RKO (cell line): Measurements from ENCODE around the gene OR6P1.
A peak's percentile ranks its signal among the peaks of the same experiment; 100 is the strongest.

Experiments used
- DNase-seq: peaks from one replicate; pipeline ENCODE4 v3.0.0-alpha.2; 2016; ENCODE audit warnings: low spot score

The OR6P1 gene

GRCh38 chr1:158570480-158570879, at the start of gene OR6P1:
Gene OR6P1 (minus strand): TSS chr1:158570580. CDS start chr1:158563604, 6,976 bp downstream.
- no peak for DNase-seq

- DNase-seq: no peak
Measured at GRCh38 chr1:158613764-158614163, 43.4 kb upstream of the OR6P1 start.

GRCh38 chr1:158611916-158612315, 41.5 kb upstream of the OR6P1 start:
- DNase-seq: no peak

GRCh38 chr1:158607296-158607695, 36.9 kb upstream of the OR6P1 start:
- DNase-seq: no peak

GRCh38 chr1:158604968-158605367, 34.6 kb upstream of the OR6P1 start, which contains the start of gene OR10Z1:
Gene OR10Z1 (plus strand): TSS chr1:158605268. CDS start chr1:158606439, 1,171 bp downstream.
- no peak for DNase-seq

- DNase-seq: no peak
Measured at GRCh38 chr1:158600735-158601134, 30.4 kb upstream of the OR6P1 start.

- no peak for DNase-seq
Measured at GRCh38 chr1:158586942-158587341, 16.6 kb upstream of the OR6P1 start.

GRCh38 chr1:158583962-158584361, 13.6 kb upstream of the OR6P1 start:
- no peak for DNase-seq

GRCh38 chr1:158579733-158580132, 9.4 kb upstream of the OR6P1 start, which contains the start of gene OR10X1:
Gene OR10X1 (minus strand): TSS chr1:158579899. CDS start chr1:158579899, 0 bp downstream.
- no peak for DNase-seq

GRCh38 chr1:158577561-158577960, 7.2 kb upstream of the OR6P1 start:
- DNase-seq: no peak

- no peak for DNase-seq
Measured at GRCh38 chr1:158572226-158572625, 1.8 kb upstream of the OR6P1 start.

GRCh38 chr1:158564608-158565007, 5.8 kb downstream of the OR6P1 start:
- no peak for DNase-seq

GRCh38 chr1:158563853-158564252, 6.5 kb downstream of the OR6P1 start:
- DNase-seq: no peak

GRCh38 chr1:158559696-158560095, 10.7 kb downstream of the OR6P1 start:
- DNase-seq: no peak

GRCh38 chr1:158554352-158554751, 16.0 kb downstream of the OR6P1 start, which contains the start of gene OR6Y1:
Gene OR6Y1 (minus strand): TSS chr1:158554405. CDS start chr1:158548105, 6,300 bp downstream.
- DNase-seq: no peak

- DNase-seq: no peak
Measured at GRCh38 chr1:158552296-158552695, 18.1 kb downstream of the OR6P1 start.

- peak; percentile 28 for DNase-seq
Measured at GRCh38 chr1:158547533-158547932, 22.8 kb downstream of the OR6P1 start.

GRCh38 chr1:158537609-158538008, 32.8 kb downstream of the OR6P1 start:
- DNase-seq: no peak

- no peak for DNase-seq
Measured at GRCh38 chr1:158534496-158534895, 35.9 kb downstream of the OR6P1 start.

GRCh38 chr1:158527190-158527815, 43.1 kb downstream of the OR6P1 start:
- DNase-seq: peak; percentile 59

GRCh38 chr1:158521666-158522058, 48.7 kb downstream of the OR6P1 start:
- DNase-seq: no peak

- no peak for DNase-seq
Measured at GRCh38 chr1:158520955-158521665, 49.3 kb downstream of the OR6P1 start.

GRCh38 chr1:158520021-158520420, 50.4 kb downstream of the OR6P1 start:
- no peak for DNase-seq
